GM21825 (cell line): ENCODE data around the gene PADI2.

Source experiments
- ATAC-seq: cut with Tn5 transposase; IDR thresholded peaks from one replicate; pipeline ENCODE4 v1.9.1; 2021; ENCODE audit warnings: mild to moderate bottlenecking, moderate library complexity; ENCODE audit not compliant: unreplicated experiment

The PADI2 gene

GRCh38 chr1:17119076-17119772 is at the start of gene PADI2:
Gene PADI2, minus strand, starts transcription at chr1:17119451. Its CDS starts 80 bp downstream, at chr1:17119371.
- ATAC-seq = peak; percentile 60

- no peak for ATAC-seq
These were observed 49.0 kb upstream of the PADI2 start for GRCh38 chr1:17168091-17168876.

- ATAC-seq = no peak
These were observed 48.5 kb upstream of the PADI2 start for GRCh38 chr1:17167786-17168090.

- ATAC-seq = no peak
These were observed 48.0 kb upstream of the PADI2 start for GRCh38 chr1:17167041-17167785.

DNA sequence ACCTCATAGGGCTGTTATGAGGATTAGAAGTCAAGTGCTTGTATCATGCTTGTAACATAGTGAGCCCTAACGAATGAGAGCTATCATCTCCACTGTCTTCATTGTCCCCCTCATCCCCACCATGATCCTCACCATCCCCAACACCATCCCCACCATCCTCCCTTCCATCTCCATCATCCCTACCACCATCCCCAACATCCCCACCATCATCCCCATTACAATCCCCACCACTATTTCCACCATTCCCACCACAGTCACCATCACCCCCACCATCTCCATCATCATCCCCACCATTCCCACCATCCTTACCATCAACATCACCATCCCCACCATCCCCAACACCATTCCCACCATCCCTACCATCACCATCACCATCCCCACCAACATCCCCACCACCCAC is 46.6 kb upstream of the PADI2 start:
- ATAC-seq = no peak

- ATAC-seq = no peak
These were observed 44.8 kb upstream of the PADI2 start for GRCh38 chr1:17163789-17164666.

- ATAC-seq = no peak
These were observed 44.1 kb upstream of the PADI2 start for GRCh38 chr1:17163371-17163770.

GRCh38 chr1:17162941-17163340 is 43.7 kb upstream of the PADI2 start:
- ATAC-seq = no peak

GRCh38 chr1:17161926-17162800 is 42.9 kb upstream of the PADI2 start:
- ATAC-seq = no peak

DNA sequence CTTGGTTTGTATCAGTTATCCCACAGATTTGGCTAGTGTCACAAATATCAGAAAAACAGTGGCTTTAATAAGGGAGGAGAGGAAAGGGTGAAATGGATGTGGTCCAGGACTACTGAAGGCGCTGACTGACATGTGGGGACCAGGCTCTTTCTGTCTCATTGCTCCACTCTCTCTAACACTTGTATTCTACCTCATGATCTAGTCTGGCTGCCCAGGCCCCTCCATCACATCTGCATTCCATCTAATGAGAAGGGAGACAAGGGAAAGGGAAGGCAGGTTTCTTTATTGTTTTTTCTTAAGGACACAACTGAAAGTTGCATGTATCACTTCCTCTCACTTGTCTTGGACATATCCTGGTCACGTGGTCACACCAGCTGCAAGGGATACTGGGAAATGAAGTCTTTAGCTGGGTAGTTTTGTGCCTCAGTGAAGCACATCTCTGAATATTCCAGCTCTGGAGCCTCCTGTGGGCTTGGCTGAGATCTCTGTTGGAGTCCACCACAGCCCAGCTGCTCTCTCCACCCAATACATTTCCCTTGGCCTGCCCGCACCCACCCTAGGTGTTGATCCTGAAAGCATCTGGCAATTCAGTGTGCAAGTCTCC is 42.0 kb upstream of the PADI2 start:
- ATAC-seq = no peak

DNA sequence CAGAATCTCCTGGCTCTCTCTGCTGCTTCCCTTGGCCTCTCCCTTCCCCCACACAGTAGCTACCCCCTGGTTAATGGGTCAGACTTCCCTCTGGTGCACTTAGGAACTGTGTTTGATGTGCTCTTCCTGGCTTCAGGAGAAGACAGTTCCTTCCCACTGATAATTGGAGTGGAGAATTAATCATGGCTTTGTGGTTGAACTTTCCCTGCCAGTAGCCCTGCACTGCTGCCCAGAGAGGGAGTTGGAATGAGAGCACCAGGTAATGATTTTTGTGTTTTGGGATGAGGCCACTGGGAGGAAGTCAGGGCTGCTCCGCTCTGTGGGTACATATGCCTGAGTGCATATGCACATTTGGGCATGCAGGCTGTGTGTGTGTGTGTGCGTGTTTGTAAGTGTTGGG is 39.7 kb upstream of the PADI2 start:
- ATAC-seq = no peak

- ATAC-seq = no peak
These were observed 36.9 kb upstream of the PADI2 start for GRCh38 chr1:17156108-17156507.

GRCh38 chr1:17155257-17155920 is 36.1 kb upstream of the PADI2 start:
- ATAC-seq = no peak

- no peak for ATAC-seq
These were observed 30.5 kb upstream of the PADI2 start for GRCh38 chr1:17149771-17150170.

- no peak for ATAC-seq
These were observed 29.8 kb upstream of the PADI2 start for GRCh38 chr1:17148950-17149608.

GRCh38 chr1:17145648-17146047 is 26.4 kb upstream of the PADI2 start:
- ATAC-seq = no peak

- ATAC-seq = no peak
These were observed 24.5 kb upstream of the PADI2 start for GRCh38 chr1:17143760-17144159.

DNA sequence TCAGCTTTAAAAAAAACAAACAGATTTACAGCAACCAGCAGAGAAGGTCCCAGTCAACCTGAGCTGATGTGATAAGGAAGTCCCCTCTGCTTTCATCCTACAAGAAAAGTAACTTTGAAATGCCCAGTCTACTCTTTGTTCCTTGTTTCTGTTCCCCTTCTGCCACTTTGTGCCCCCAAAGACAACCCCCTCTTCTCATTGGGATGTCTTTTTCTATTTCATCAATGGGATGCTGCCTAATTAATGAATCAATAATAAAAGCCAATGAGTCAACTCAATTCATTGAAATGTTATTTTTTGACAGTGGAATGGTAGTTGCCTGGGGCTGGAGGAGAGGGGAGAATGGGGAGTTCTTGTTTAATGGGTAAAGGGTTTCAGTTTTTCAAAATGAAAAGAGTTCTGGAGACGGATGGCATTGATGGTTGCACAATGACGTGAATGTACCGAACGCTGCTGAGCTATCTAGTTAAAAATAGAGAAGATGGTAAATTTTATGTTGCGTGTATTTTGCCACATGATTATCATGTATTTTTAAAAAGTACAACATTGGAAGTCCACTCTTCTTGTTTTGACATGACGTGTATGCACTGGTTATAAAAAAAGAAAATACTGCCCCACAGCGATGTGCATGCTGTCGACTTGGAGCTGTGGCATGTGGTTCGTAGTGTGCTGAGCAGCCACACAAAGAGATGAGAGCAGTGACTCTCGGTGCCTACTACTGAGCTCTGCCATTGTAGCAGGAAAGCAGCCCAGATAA is 22.4 kb upstream of the PADI2 start:
- ATAC-seq = peak; percentile 57
